ENCODE data around the gene CCDC120. TPM values are rescaled to one million over a fixed set of nuclear protein-coding genes. Genes with fewer than 3 reads are reported as not detected.

CCDC120 gene
- total RNA-seq, 1 donor from 2014 or later, result 8.5 TPM

- Mint-ChIP-seq H3K27me3 (ENCODE audit: unreplicated experiment) (no peaks in the 10 kb centered on the region), H3K27ac (ENCODE audit: unreplicated experiment) (peak overlapping the region; percentile 69), H3K4me1 (ENCODE audit: unreplicated experiment) (peaks cover 31% of the 10 kb centered on the region), H3K4me3 (ENCODE audit: unreplicated experiment) (no peak overlapping the region), H3K9me3 (ENCODE audit: unreplicated experiment) (no peaks in the 10 kb centered on the region), H3K36me3 (ENCODE audit: unreplicated experiment) (peaks cover 34% of the 10 kb centered on the region)
- no peak for TF ChIP-seq CTCF (IDR thresholded peaks at IDR 0.05)
- no peak for DNase-seq (ENCODE audit: extremely low spot score, unreplicated experiment)
Observed at GRCh38 chrX:49037883-49038475, 20.8 kb upstream of the CCDC120 start.

GRCh38 chrX:49039598-49040375 lies 19.0 kb upstream of the CCDC120 start:
- DNase-seq (ENCODE audit: extremely low spot score, unreplicated experiment), result peak; percentile 88
- H3K36me3 Mint-ChIP-seq (ENCODE audit: unreplicated experiment), result peaks cover 22% of the 10 kb centered on the region
- H3K9me3 Mint-ChIP-seq (ENCODE audit: unreplicated experiment), result no peaks in the 10 kb centered on the region
- H3K27ac Mint-ChIP-seq (ENCODE audit: unreplicated experiment), result peak overlapping the region; percentile 98
- H3K4me1 Mint-ChIP-seq (ENCODE audit: unreplicated experiment), result peaks cover 33% of the 10 kb centered on the region
- TF ChIP-seq CTCF (IDR thresholded peaks at IDR 0.05), result no peak
- no peaks in the 10 kb centered on the region for H3K27me3 Mint-ChIP-seq (ENCODE audit: unreplicated experiment)
- peak overlapping the region; percentile 91 for H3K4me3 Mint-ChIP-seq (ENCODE audit: unreplicated experiment)

- Mint-ChIP-seq H3K4me1 (ENCODE audit: unreplicated experiment) (peaks cover 33% of the 10 kb centered on the region), H3K36me3 (ENCODE audit: unreplicated experiment) (peaks cover 22% of the 10 kb centered on the region), H3K4me3 (ENCODE audit: unreplicated experiment) (peak overlapping the region; percentile 91), H3K27ac (ENCODE audit: unreplicated experiment) (peak overlapping the region; percentile 98), H3K9me3 (ENCODE audit: unreplicated experiment) (no peaks in the 10 kb centered on the region), H3K27me3 (ENCODE audit: unreplicated experiment) (no peaks in the 10 kb centered on the region)
- TF ChIP-seq CTCF (IDR thresholded peaks at IDR 0.05), result no peak
- DNase-seq (ENCODE audit: extremely low spot score, unreplicated experiment), result no peak
Observed at GRCh38 chrX:49040376-49040955, 18.3 kb upstream of the CCDC120 start.

- H3K27me3 Mint-ChIP-seq (ENCODE audit: unreplicated experiment), result no peaks in the 10 kb centered on the region
- peak overlapping the region; percentile 91 for H3K4me3 Mint-ChIP-seq (ENCODE audit: unreplicated experiment)
- DNase-seq (ENCODE audit: extremely low spot score, unreplicated experiment), result no peak
- H3K4me1 Mint-ChIP-seq (ENCODE audit: unreplicated experiment), result peaks cover 33% of the 10 kb centered on the region
- peak overlapping the region; percentile 98 for H3K27ac Mint-ChIP-seq (ENCODE audit: unreplicated experiment)
- peaks cover 22% of the 10 kb centered on the region for H3K36me3 Mint-ChIP-seq (ENCODE audit: unreplicated experiment)
- TF ChIP-seq CTCF (IDR thresholded peaks at IDR 0.05), result no peak
- H3K9me3 Mint-ChIP-seq (ENCODE audit: unreplicated experiment), result no peaks in the 10 kb centered on the region
Observed at GRCh38 chrX:49041744-49042580, 16.8 kb upstream of the CCDC120 start.
